SK-N-SH treated with all-trans-retinoic acid at 6 μM for 48 hours (cell line): ENCODE measurements around the gene MFN2.

Experiments
- ARNTL ChIP-seq: fragments of 450-650 bp; formaldehyde crosslinking; IDR thresholded peaks from 2 replicates; pipeline ENCODE4 v1.5.0; 2020; ENCODE audit warnings: low read depth, mild to moderate bottlenecking, moderate library complexity, borderline replicate concordance
- BACH2 ChIP-seq: fragments of 250-450 bp; sonication (Bioruptor Pico); IDR thresholded peaks from 2 replicates; pipeline ENCODE4 v1.9.0; 2021; ENCODE audit warnings: mild to moderate bottlenecking, borderline replicate concordance
- CREB5 ChIP-seq: fragments of 250-450 bp; sonication (Bioruptor Pico); IDR thresholded peaks from 2 replicates; pipeline ENCODE4 v1.5.1; 2020; ENCODE audit warnings: low read depth, mild to moderate bottlenecking, moderate library complexity
- CSRNP3 ChIP-seq: fragments of 250-450 bp; sonication (Bioruptor Pico); IDR thresholded peaks from 2 replicates; pipeline ENCODE4 v1.5.1; 2021; ENCODE audit warnings: mild to moderate bottlenecking, moderate library complexity
- ESRRG ChIP-seq: fragments of 250-450 bp; sonication (Bioruptor Pico); IDR thresholded peaks from 2 replicates; pipeline ENCODE4 v1.6.1; 2021; ENCODE audit warnings: mild to moderate bottlenecking
- ISL1 ChIP-seq: fragments of 250-450 bp; sonication (Bioruptor Pico); IDR thresholded peaks from 2 replicates; pipeline ENCODE4 v2.1.2; 2022; ENCODE audit warnings: mild to moderate bottlenecking, moderate library complexity
- OSR1 ChIP-seq: fragments of 250-450 bp; sonication (Bioruptor Pico); IDR thresholded peaks from 2 replicates; pipeline ENCODE4 v1.8.0; 2022; ENCODE audit warnings: moderate library complexity, mild to moderate bottlenecking, inconsistent platforms
- PATZ1 ChIP-seq: fragments of 250-450 bp; sonication (Bioruptor Pico); IDR thresholded peaks from 2 replicates; pipeline ENCODE4 v1.8.0; 2020; ENCODE audit warnings: mild to moderate bottlenecking, moderate library complexity, borderline replicate concordance
- PPARA ChIP-seq: fragments of 250-450 bp; sonication (Bioruptor Pico); IDR thresholded peaks from 2 replicates; pipeline ENCODE4 v1.5.0; 2020; ENCODE audit warnings: mild to moderate bottlenecking, borderline replicate concordance
- RARB ChIP-seq: fragments of 250-450 bp; sonication (Bioruptor Pico); IDR thresholded peaks from 2 replicates; pipeline ENCODE4 v1.8.0; 2021; ENCODE audit warnings: mild to moderate bottlenecking, moderate library complexity
- TOX ChIP-seq: fragments of 250-450 bp; sonication (Bioruptor Pico); IDR thresholded peaks from 2 replicates; pipeline ENCODE4 v1.8.0; 2021; ENCODE audit warnings: mild to moderate bottlenecking, moderate library complexity, borderline replicate concordance
- ZFP3 ChIP-seq: fragments of 250-450 bp; sonication (Bioruptor Pico); IDR thresholded peaks from 2 replicates; pipeline ENCODE4 v1.5.0; 2020; ENCODE audit warnings: mild to moderate bottlenecking, moderate library complexity
- ZFP30 ChIP-seq: fragments of 450-650 bp; formaldehyde crosslinking; IDR thresholded peaks from 2 replicates; pipeline ENCODE4 v1.5.0; 2022; ENCODE audit warnings: mild to moderate bottlenecking, moderate library complexity
- ZNF70 ChIP-seq: fragments of 450-650 bp; formaldehyde crosslinking; IDR thresholded peaks from 2 replicates; pipeline ENCODE4 v1.5.0; 2020; ENCODE audit warnings: mild to moderate bottlenecking, moderate library complexity

GRCh38 chr1:12032161-12032621 is 51.9 kb downstream of the MFN2 start:
- TF ChIP-seq ARNTL (no peak), ESRRG (CRISPR knock-in tag) (no peak), PATZ1 (CRISPR knock-in tag) (no peak), BACH2 (CRISPR knock-in tag) (no peak), RARB (CRISPR knock-in tag) (no peak), CSRNP3 (no peak), ZFP30 (no peak), CREB5 (CRISPR knock-in tag) (no peak), OSR1 (no peak), PPARA (CRISPR knock-in tag) (no peak), ISL1 (CRISPR knock-in tag) (no peak), ZFP3 (CRISPR knock-in tag) (no peak), ZNF70 (CRISPR knock-in tag) (no peak), TOX (CRISPR knock-in tag) (no peak)
